Measurements from ENCODE around the gene A1BG.

GRCh38 chr19:58353717-58354477 is 605 bp upstream of the A1BG start:
- no peak for TF ChIP-seq FOSL2 (IDR thresholded peaks at IDR 0.05)
- no peak for TF ChIP-seq FOSL2 (CRISPR knock-in tag; IDR thresholded peaks at IDR 0.05)
- no peak for TF ChIP-seq POLR2A (IDR thresholded peaks at IDR 0.05; ENCODE audit: low read length)
- TF ChIP-seq MAFK (IDR thresholded peaks at IDR 0.05; ENCODE audit: partially characterized antibody): no peak
- no peak for TF ChIP-seq MYC (IDR thresholded peaks at IDR 0.05; ENCODE audit: borderline replicate concordance, low read length)
- TF ChIP-seq CEBPB (IDR thresholded peaks at IDR 0.05): no peak
